Peyer's patch (tissue), 4 donors: ENCODE results near the gene AKAP13. TPM values are rescaled to one million over a fixed set of nuclear protein-coding genes. Genes with fewer than 3 reads are reported as not detected.

Experiments
- DNase-seq, 3 donors: peaks; one replicate each; pipeline ENCODE4 v3.0.0-alpha.2; 2017 to 2019
- H3K27ac ChIP-seq, 4 donors: fragments of 200-600 bp; sonication (generic); one replicate each; pipeline ENCODE4 v1.5.1; 2016 to 2019
- H3K27me3 ChIP-seq, 2 donors: fragments of 200-600 bp; sonication (generic); one replicate each; pipeline ENCODE4 v1.5.1; 2019
- H3K36me3 ChIP-seq, 3 donors: fragments of 200-600 bp; sonication (generic); one replicate each; pipeline ENCODE4 v1.5.1; 2016 to 2019
- H3K4me1 ChIP-seq, 4 donors: fragments of 200-600 bp; sonication (generic); one replicate each; pipeline ENCODE4 v1.5.1; 2016 to 2019
- H3K4me3 ChIP-seq, 4 donors: fragments of 200-600 bp; sonication (generic); 1 replicate in 3 of 4; 2 replicates in 1 of 4; pipeline ENCODE4 v1.5.1; 2016 to 2019; ENCODE audit warnings: mild to moderate bottlenecking in 1 of 4
- H3K9me3 ChIP-seq, 4 donors: fragments of 200-600 bp; sonication (generic); one replicate each; pipeline ENCODE4 v1.5.1; 2016 to 2019; ENCODE audit warnings: mild to moderate bottlenecking in 1 of 4
- POLR2A ChIP-seq, 2 donors: fragments of 450-650 bp; IDR thresholded peaks; one replicate each; pipeline ENCODE4 v1.5.1; 2017; ENCODE audit warnings: antibody characterized with exemption in 2 of 2, mild to moderate bottlenecking in 2 of 2, moderate library complexity in 2 of 2
- total RNA-seq, 4 donors: library from RNA; depleted of rRNA; stranded (reverse); fragments of >200 nt; gene quantifications; one replicate each; pipeline ENCODE4 v1.1.0, GENCODE V29; 2016
- TF ChIP-seq, protein P1 (sequence below), 6 experiments: fragments of 450-650 bp in 4 of 6; fragments of 200-600 bp in 2 of 6; sonication (generic) in 1 of 6; IDR thresholded peaks; one replicate each; pipeline ENCODE4 v1.5.1; 2017 to 2019; ENCODE audit warnings: antibody characterized with exemption in 6 of 6, mild to moderate bottlenecking in 3 of 6, moderate library complexity in 1 of 6

Gene AKAP13
- total RNA-seq, 4 donors from 2014 or later: 166 to 742 (median 242) TPM

GRCh38 chr15:85748176-85748575, 367.8 kb downstream of the AKAP13 start:
- TF ChIP-seq, protein P1, sequence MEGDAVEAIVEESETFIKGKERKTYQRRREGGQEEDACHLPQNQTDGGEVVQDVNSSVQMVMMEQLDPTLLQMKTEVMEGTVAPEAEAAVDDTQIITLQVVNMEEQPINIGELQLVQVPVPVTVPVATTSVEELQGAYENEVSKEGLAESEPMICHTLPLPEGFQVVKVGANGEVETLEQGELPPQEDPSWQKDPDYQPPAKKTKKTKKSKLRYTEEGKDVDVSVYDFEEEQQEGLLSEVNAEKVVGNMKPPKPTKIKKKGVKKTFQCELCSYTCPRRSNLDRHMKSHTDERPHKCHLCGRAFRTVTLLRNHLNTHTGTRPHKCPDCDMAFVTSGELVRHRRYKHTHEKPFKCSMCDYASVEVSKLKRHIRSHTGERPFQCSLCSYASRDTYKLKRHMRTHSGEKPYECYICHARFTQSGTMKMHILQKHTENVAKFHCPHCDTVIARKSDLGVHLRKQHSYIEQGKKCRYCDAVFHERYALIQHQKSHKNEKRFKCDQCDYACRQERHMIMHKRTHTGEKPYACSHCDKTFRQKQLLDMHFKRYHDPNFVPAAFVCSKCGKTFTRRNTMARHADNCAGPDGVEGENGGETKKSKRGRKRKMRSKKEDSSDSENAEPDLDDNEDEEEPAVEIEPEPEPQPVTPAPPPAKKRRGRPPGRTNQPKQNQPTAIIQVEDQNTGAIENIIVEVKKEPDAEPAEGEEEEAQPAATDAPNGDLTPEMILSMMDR (IDR thresholded peaks at IDR 0.05): no peak
- no peak for TF ChIP-seq POLR2A (IDR thresholded peaks at IDR 0.05)
- H3K27me3 ChIP-seq: no peaks in the 10 kb centered on the region
- no peak overlapping the region for H3K27ac ChIP-seq
- no peaks in the 10 kb centered on the region for H3K9me3 ChIP-seq
- peaks cover 0 to 14% (median 0%) of the 10 kb centered on the region in 4 donors for H3K4me1 ChIP-seq
- H3K4me3 ChIP-seq: no peak overlapping the region
- H3K36me3 ChIP-seq: peaks cover 0 to 56% (median 0%) of the 10 kb centered on the region in 3 donors
- DNase-seq: peak in 1 of 3 donors; percentile 39

DNA sequence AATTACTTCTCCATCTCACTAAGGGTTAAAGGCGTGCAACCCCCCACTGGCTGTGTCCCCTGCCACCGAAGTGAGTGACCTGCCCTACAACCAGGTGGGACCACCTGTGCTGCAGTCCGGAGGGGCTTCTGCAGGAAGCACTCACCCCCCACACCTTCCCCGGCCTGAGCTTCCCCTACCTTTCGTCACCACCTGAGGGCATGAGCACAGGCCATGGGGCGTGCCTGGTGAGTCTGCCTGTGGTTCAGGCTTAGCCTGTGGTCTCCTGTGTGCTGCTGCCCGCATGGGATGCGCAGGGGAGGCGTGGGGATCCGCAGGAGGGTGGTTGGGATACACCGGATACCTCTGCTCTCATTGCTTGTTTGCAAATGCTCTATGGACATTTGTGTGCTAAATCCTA, 368.3 kb downstream of the AKAP13 start:
- peak in 1 of 3 donors; percentile 45 for DNase-seq
- TF ChIP-seq POLR2A (IDR thresholded peaks at IDR 0.05): no peak
- TF ChIP-seq, protein P1 (IDR thresholded peaks at IDR 0.05): no peak
- H3K27me3 ChIP-seq: no peaks in the 10 kb centered on the region
- no peak overlapping the region for H3K4me3 ChIP-seq
- H3K36me3 ChIP-seq: peaks cover 0 to 51% (median 0%) of the 10 kb centered on the region in 3 donors
- peaks cover 0 to 14% (median 0%) of the 10 kb centered on the region in 4 donors for H3K4me1 ChIP-seq
- peak overlapping the region in 1 of 4 donors; percentile 54 for H3K27ac ChIP-seq
- H3K9me3 ChIP-seq: no peaks in the 10 kb centered on the region

DNA sequence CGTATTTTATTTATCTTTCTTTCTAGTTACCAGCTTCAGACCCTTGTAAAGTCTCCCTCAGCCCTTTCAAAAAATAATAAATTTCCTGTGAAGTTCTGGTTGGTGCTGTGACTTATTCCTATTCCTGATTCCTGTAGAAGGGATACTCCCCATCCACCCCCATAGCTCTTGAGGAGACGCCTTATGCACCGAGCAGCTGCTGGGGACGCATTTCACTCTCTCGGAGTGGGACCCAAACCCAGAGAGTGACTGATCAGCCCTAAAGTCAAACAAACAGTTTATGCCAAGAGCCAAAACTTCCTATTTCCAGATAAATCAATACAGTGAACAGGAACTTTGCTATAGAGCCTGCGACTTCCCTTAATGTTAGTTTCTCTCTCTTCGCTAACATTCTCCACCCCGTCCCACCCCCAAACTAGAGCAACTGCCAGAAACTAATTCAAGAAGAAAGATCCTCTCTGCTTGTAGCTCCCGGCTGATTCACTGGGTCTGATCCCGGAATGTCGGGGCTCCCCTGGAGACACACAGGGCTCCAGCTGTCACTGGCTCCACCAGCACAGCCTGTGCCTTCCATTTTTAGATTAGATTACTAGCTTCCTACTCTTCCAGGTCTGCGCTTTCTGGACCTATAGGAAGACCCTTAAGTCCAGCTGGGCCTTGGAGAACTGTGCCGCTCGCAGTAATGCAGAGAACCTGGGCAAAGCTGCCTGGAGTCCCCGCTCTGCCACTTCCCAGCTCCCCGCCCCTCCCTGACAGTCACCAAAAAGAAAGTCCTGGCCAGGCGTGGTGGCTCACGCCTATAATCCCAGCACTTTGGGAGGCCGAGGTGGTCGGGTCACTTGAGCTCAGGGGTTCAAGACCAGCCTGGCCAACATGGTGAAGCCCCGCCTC, 369.1 kb downstream of the AKAP13 start:
- H3K27me3 ChIP-seq: no peaks in the 10 kb centered on the region
- TF ChIP-seq POLR2A (IDR thresholded peaks at IDR 0.05): no peak
- TF ChIP-seq, protein P1 (IDR thresholded peaks at IDR 0.05): no peak
- no peak overlapping the region for H3K4me3 ChIP-seq
- H3K36me3 ChIP-seq: peaks cover 0 to 43% (median 0%) of the 10 kb centered on the region in 3 donors
- peak overlapping the region in 3 of 4 donors; percentile 54 to 59 (median 55) for H3K27ac ChIP-seq
- peak in 2 of 3 donors; percentile 48 to 54 for DNase-seq
- no peaks in the 10 kb centered on the region for H3K9me3 ChIP-seq
- peaks cover 0 to 14% (median 0%) of the 10 kb centered on the region in 4 donors for H3K4me1 ChIP-seq

DNA sequence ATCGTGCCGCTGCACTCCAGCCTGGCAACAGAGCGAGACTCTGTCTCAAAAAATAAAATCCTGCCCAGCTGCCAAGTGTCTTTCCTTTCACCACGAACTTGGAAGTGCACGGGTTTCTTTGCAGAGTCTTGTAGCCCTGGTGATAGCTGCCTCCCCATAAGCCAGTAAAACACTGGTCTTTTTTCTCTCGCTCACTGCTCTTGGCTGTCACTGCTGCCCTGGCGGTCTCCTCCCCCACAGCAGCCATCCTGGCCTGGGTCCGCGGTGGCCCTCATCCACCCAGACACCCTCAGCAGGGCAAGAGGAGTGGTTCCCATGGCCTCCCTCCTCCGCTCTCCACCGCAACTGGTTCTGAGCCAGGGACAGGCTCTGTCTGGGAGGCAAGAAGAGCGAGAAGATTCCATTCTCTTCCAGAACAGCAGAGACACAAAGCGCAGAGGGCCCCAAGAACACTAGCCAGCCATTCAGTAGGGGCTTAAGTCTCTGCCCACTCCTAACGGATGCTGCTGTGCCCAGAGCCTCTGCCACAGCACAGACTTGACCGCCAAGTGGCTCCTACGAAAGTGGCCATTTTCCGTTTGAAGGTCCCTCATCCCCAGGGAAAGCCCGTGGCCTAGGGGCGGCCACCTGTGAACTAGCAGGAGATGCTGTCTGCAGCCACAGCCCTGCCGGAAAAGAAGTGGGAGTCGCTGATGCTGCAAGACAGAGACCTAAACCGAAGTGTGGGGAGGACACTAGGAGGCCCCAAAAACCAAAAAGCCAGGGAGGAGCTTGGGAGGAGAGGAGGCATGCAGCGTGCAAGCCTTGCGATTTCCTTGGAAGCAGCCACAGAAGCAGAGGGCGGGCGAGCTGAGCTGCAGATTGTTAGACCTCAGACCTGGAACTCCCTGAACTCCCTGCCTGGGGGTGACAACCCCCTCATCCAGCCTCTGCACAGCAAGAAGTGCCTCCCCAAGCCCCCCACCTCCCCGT, 370.2 kb downstream of the AKAP13 start:
- Histone ChIP-seq H3K27me3 (no peaks in the 10 kb centered on the region), H3K36me3 (peaks cover 0 to 32% (median 0%) of the 10 kb centered on the region in 3 donors), H3K9me3 (no peaks in the 10 kb centered on the region), H3K4me3 (no peak overlapping the region), H3K27ac (peak overlapping the region in 3 of 4 donors; percentile 54 to 59 (median 55)), H3K4me1 (peaks cover 0 to 14% (median 0%) of the 10 kb centered on the region in 4 donors)
- TF ChIP-seq, protein P1 (IDR thresholded peaks at IDR 0.05): no peak
- no peak for TF ChIP-seq POLR2A (IDR thresholded peaks at IDR 0.05)
- peak in 2 of 3 donors; percentile 52 to 54 for DNase-seq
